Measurements from ENCODE around the gene IFITM5. TPM values are rescaled to one million over a fixed set of nuclear protein-coding genes. Genes with fewer than 3 reads are reported as not detected.

Gene IFITM5
- total and polyA plus RNA-seq, 2 of the 4 experiments (the other 2 are of a cell fraction): not detected

DNA sequence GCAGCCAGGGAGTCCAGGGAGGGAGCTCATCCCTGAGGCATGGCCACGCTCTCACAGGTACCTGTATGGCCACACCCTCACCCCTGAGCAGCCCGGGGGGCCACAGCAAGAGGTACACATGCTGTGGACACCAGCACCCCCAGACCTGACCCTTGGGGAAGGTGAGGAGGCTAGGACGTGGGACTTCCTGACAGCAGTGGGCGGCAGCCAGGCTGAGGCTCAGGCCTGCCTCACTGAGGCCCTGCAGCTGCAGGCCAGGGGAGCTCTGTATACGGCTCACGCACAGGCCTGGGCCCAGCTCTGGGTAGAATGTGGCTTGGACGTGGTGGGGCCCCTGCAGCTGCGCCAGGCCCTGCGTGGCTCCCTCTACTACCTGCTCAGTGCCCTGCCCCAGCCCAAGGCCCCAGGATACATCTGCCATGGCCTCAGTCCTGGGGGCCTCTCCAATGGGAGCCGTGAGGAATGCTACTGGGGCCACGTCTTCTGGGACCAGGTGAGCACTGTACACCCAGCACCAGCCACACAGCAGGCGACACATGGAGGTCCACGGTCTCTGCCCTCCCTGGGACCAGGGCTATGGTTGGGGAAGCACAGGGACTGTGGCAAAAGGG is 8.6 kb downstream of the IFITM5 start:
- Histone ChIP-seq H2AK5ac (ENCODE audit: low read depth, low read length) (no peak overlapping the region), H2BK5ac (ENCODE audit: low read depth, low read length, poor library complexity, severe bottlenecking) (no peak overlapping the region), H2BK120ac (ENCODE audit: low read depth, low read length) (no peak overlapping the region), H3K18ac (ENCODE audit: low read depth, low read length) (no peak overlapping the region), H3K4me3 (ENCODE audit: insufficient read depth, low read depth, low read length) (no peak overlapping the region), H4K5ac (ENCODE audit: low read depth, low read length) (no peak overlapping the region), H4K8ac (ENCODE audit: low read depth in 2 of 2, low read length in 2 of 2) (no peak overlapping the region), H2BK15ac (ENCODE audit: low read depth, low read length) (no peak overlapping the region), H3K14ac (replicated peaks; ENCODE audit: low read depth, low read length) (no peak overlapping the region), H3K27ac (ENCODE audit: insufficient read depth, low read length) (no peak overlapping the region), H3K23ac (ENCODE audit: low read depth, low read length) (no peak overlapping the region), H3K9me3 (ENCODE audit: control insufficient read depth, insufficient read depth, low read length) (no peaks in the 10 kb centered on the region), H3K36me3 (ENCODE audit: control insufficient read depth, insufficient read depth, low read length) (peaks cover 19% of the 10 kb centered on the region), H3K4me2 (ENCODE audit: low read depth, low read length) (no peak overlapping the region), H3K79me1 (ENCODE audit: low read depth in 1 of 2, low read length in 2 of 2) (peaks cover 0 to 7% of the 10 kb centered on the region in 2 experiments; a peak in 3 of 4 replicates), H3K9ac (ENCODE audit: low read depth, low read length) (no peak overlapping the region), H2AFZ (replicated peaks; ENCODE audit: low read length, poor library complexity) (no peak overlapping the region), H3K56ac (ENCODE audit: extremely low read depth, insufficient read depth, low read length) (no peak overlapping the region), H4K20me1 (ENCODE audit: insufficient read depth, low read length) (no peaks in the 10 kb centered on the region), H2AK9ac (replicated peaks; ENCODE audit: low read depth, low read length, poor library complexity) (peak overlapping the region; percentile 65), H3K9me1 (ENCODE audit: insufficient read depth, low read length) (no peaks in the 10 kb centered on the region), H3K4ac (ENCODE audit: low read depth, low read length) (no peak overlapping the region), H2BK20ac (ENCODE audit: low read depth, low read length) (no peak overlapping the region), H4K91ac (ENCODE audit: insufficient read depth, low read depth, low read length) (no peak overlapping the region), H3K4me1 (ENCODE audit: control insufficient read depth, insufficient read depth, low read length) (peaks cover 4% of the 10 kb centered on the region; the same call in 1 of the 2 replicates), H3K27me3 (ENCODE audit: control insufficient read depth, insufficient read depth, low read length) (peaks cover 15% of the 10 kb centered on the region; the same call in 1 of the 2 replicates)
- intact Hi-C loops (cut with micrococcal nuclease) (no loop called here), dilution Hi-C loops (cut with HindIII; ENCODE audit: low sequenced_read_pairs, unreplicated experiment) (no loop called here), in situ Hi-C loops (cut with MboI; ENCODE audit: low sequenced_read_pairs) (no loop called here)
- WGBS, 2 experiments (ENCODE audit: extremely low coverage in 2 of 2, insufficient read length in 1 of 2): no CpG with 5 or more reads among the region's 13 CpGs
- ATAC-seq (ENCODE audit: low read depth): no peak
- no peak for DNase-seq
- BruUV-seq (replicated peaks): no TSS peak
- POLR2A ChIA-PET (ENCODE audit: unreplicated experiment): no interaction called here
- TF ChIP-seq POLR2A (IDR thresholded peaks at IDR 0.05; ENCODE audit: low read depth, low read length): no peak
- TF ChIP-seq RFX5 (IDR thresholded peaks at IDR 0.05; ENCODE audit: low read depth, low read length): no peak
- no peak for TF ChIP-seq MAFK (IDR thresholded peaks at IDR 0.05; ENCODE audit: low read depth, low read length)
- no peak for TF ChIP-seq RAD21 (IDR thresholded peaks at IDR 0.05; ENCODE audit: low read length)
- no peak for TF ChIP-seq CEBPB (IDR thresholded peaks at IDR 0.05; ENCODE audit: low read depth, low read length)
- CTCF ChIA-PET: no interaction called here
